ENCODE data around the gene RPL4.
A peak's percentile ranks its signal among the peaks of the same experiment; 100 is the strongest.
"Not testable (repeated sequence)": the region's sequence is repeated elsewhere in the genome, so short reads cannot be mapped to it uniquely, and the experiment has no call there.

RPL4 gene

GRCh38 chr15:66474963-66475362 is 29.7 kb downstream of the RPL4 start:
- Histone ChIP-seq H3K9me3 (ENCODE audit: insufficient read depth, low read length, severe bottlenecking) (no peaks in the 10 kb centered on the region), H3K27me3 (ENCODE audit: insufficient read depth, low read length, poor library complexity) (no peaks in the 10 kb centered on the region), H3K9ac (ENCODE audit: low read depth, low read length) (no peak overlapping the region), H3K27ac (ENCODE audit: low read length) (no peak overlapping the region), H2AFZ (ENCODE audit: low read depth, low read length) (no peak overlapping the region), H3K36me3 (ENCODE audit: insufficient read depth, low read length) (peaks cover 10% of the 10 kb centered on the region; the same call in 1 of the 2 replicates), H3K79me2 (ENCODE audit: insufficient read depth, low read length) (peaks cover 8% of the 10 kb centered on the region; the same call in 1 of the 2 replicates), H3K4me2 (ENCODE audit: insufficient read depth, low read length) (no peak overlapping the region), H3K4me3 (ENCODE audit: low read depth in 1 of 2, low read length in 2 of 2) (no peak overlapping the region), H3K4me1 (ENCODE audit: insufficient read depth, low read length) (no peaks in the 10 kb centered on the region), H4K20me1 (ENCODE audit: insufficient read depth, low read length) (peaks cover 14% of the 10 kb centered on the region; the same call in 1 of the 2 replicates)
- TF ChIP-seq EZH2 (IDR thresholded peaks at IDR 0.05; ENCODE audit: borderline replicate concordance, low read depth, low read length, severe bottlenecking) (no peak), CTCF (IDR thresholded peaks at IDR 0.05; ENCODE audit: borderline replicate concordance, extremely low read depth, low read length, poor library complexity, severe bottlenecking) (no peak)
- no peak for ATAC-seq (ENCODE audit: insufficient read depth, low read depth)
- no peak for DNase-seq

GRCh38 chr15:66474135-66474534 is 30.5 kb downstream of the RPL4 start:
- H3K79me2 ChIP-seq (ENCODE audit: insufficient read depth, low read length) = peaks cover 8% of the 10 kb centered on the region; the same call in 1 of the 2 replicates
- H3K4me1 ChIP-seq (ENCODE audit: insufficient read depth, low read length) = no peaks in the 10 kb centered on the region
- H3K4me3 ChIP-seq (ENCODE audit: low read depth in 1 of 2, low read length in 2 of 2) = no peak overlapping the region
- peaks cover 10% of the 10 kb centered on the region; the same call in 1 of the 2 replicates for H3K36me3 ChIP-seq (ENCODE audit: insufficient read depth, low read length)
- TF ChIP-seq CTCF (IDR thresholded peaks at IDR 0.05; ENCODE audit: borderline replicate concordance, extremely low read depth, low read length, poor library complexity, severe bottlenecking) (no peak), EZH2 (IDR thresholded peaks at IDR 0.05; ENCODE audit: borderline replicate concordance, low read depth, low read length, severe bottlenecking) (no peak)
- H3K27ac ChIP-seq (ENCODE audit: low read length) = no peak overlapping the region
- H4K20me1 ChIP-seq (ENCODE audit: insufficient read depth, low read length) = peaks cover 14% of the 10 kb centered on the region; the same call in 1 of the 2 replicates
- H2AFZ ChIP-seq (ENCODE audit: low read depth, low read length) = no peak overlapping the region
- no peak overlapping the region for H3K9ac ChIP-seq (ENCODE audit: low read depth, low read length)
- H3K27me3 ChIP-seq (ENCODE audit: insufficient read depth, low read length, poor library complexity) = no peaks in the 10 kb centered on the region
- no peak overlapping the region for H3K4me2 ChIP-seq (ENCODE audit: insufficient read depth, low read length)
- H3K9me3 ChIP-seq (ENCODE audit: insufficient read depth, low read length, severe bottlenecking) = no peaks in the 10 kb centered on the region
- DNase-seq = no peak
- ATAC-seq (ENCODE audit: insufficient read depth, low read depth) = no peak

- Histone ChIP-seq H3K79me2 (ENCODE audit: insufficient read depth, low read length) (0 out of 2 replicates have a peak, but pooled peaks cover 2% of the 10 kb centered on the region), H4K20me1 (ENCODE audit: insufficient read depth, low read length) (peaks cover 9% of the 10 kb centered on the region; the same call in 1 of the 2 replicates), H3K4me3 (ENCODE audit: low read depth in 1 of 2, low read length in 2 of 2) (no peak overlapping the region), H3K27ac (ENCODE audit: low read length) (no peak overlapping the region), H2AFZ (ENCODE audit: low read depth, low read length) (no peak overlapping the region), H3K9me3 (ENCODE audit: insufficient read depth, low read length, severe bottlenecking) (no peaks in the 10 kb centered on the region), H3K9ac (ENCODE audit: low read depth, low read length) (no peak overlapping the region), H3K36me3 (ENCODE audit: insufficient read depth, low read length) (peaks cover 5% of the 10 kb centered on the region; the same call in 1 of the 2 replicates), H3K27me3 (ENCODE audit: insufficient read depth, low read length, poor library complexity) (no peaks in the 10 kb centered on the region), H3K4me1 (ENCODE audit: insufficient read depth, low read length) (no peaks in the 10 kb centered on the region), H3K4me2 (ENCODE audit: insufficient read depth, low read length) (no peak overlapping the region)
- TF ChIP-seq CTCF (IDR thresholded peaks at IDR 0.05; ENCODE audit: borderline replicate concordance, extremely low read depth, low read length, poor library complexity, severe bottlenecking) (no peak), EZH2 (IDR thresholded peaks at IDR 0.05; ENCODE audit: borderline replicate concordance, low read depth, low read length, severe bottlenecking) (no peak)
- DNase-seq = peak; percentile 14
- ATAC-seq (ENCODE audit: insufficient read depth, low read depth) = peak; percentile 27; the same call in 1 of the 3 replicates
Measured at GRCh38 chr15:66472176-66472999, 32.3 kb downstream of the RPL4 start.

- not testable (repeated sequence) for ATAC-seq (ENCODE audit: insufficient read depth, low read depth)
Measured at GRCh38 chr15:66470825-66471224, 33.8 kb downstream of the RPL4 start.

GRCh38 chr15:66467162-66468040 is 37.3 kb downstream of the RPL4 start:
- not testable (repeated sequence) for DNase-seq; ATAC-seq (ENCODE audit: insufficient read depth, low read depth); H3K79me2 ChIP-seq (ENCODE audit: insufficient read depth, low read length); H3K4me3 ChIP-seq (ENCODE audit: low read depth in 1 of 2, low read length in 2 of 2); H3K27ac ChIP-seq (ENCODE audit: low read length); H3K27me3 ChIP-seq (ENCODE audit: insufficient read depth, low read length, poor library complexity); H2AFZ ChIP-seq (ENCODE audit: low read depth, low read length); H3K9ac ChIP-seq (ENCODE audit: low read depth, low read length); H4K20me1 ChIP-seq (ENCODE audit: insufficient read depth, low read length); H3K4me1 ChIP-seq (ENCODE audit: insufficient read depth, low read length); H3K9me3 ChIP-seq (ENCODE audit: insufficient read depth, low read length, severe bottlenecking); H3K4me2 ChIP-seq (ENCODE audit: insufficient read depth, low read length)
- peaks cover 20% of the 10 kb centered on the region for H3K36me3 ChIP-seq (ENCODE audit: insufficient read depth, low read length)

More at GRCh38 chr15:66470825-66471224, 33.8 kb downstream of the RPL4 start:
- H3K9ac ChIP-seq (ENCODE audit: low read depth, low read length); H4K20me1 ChIP-seq (ENCODE audit: insufficient read depth, low read length); H3K4me2 ChIP-seq (ENCODE audit: insufficient read depth, low read length); H3K36me3 ChIP-seq (ENCODE audit: insufficient read depth, low read length); H2AFZ ChIP-seq (ENCODE audit: low read depth, low read length); H3K27me3 ChIP-seq (ENCODE audit: insufficient read depth, low read length, poor library complexity); H3K4me1 ChIP-seq (ENCODE audit: insufficient read depth, low read length); H3K4me3 ChIP-seq (ENCODE audit: low read depth in 1 of 2, low read length in 2 of 2); DNase-seq; H3K79me2 ChIP-seq (ENCODE audit: insufficient read depth, low read length); H3K27ac ChIP-seq (ENCODE audit: low read length); H3K9me3 ChIP-seq (ENCODE audit: insufficient read depth, low read length, severe bottlenecking): not testable (repeated sequence)

Measured in DND-41 (cell line).